K562 (cell line): ENCODE results near the gene HGFAC. TPM values are rescaled to one million over a fixed set of nuclear protein-coding genes. Genes with fewer than 3 reads are reported as not detected.

Source experiments
- ATAC-seq: fragments of 200-7000 bp; cut with Tn5 transposase; 3 replicates; pipeline ENCODE4 v1.9.1; 2020; ENCODE audit warnings: moderate library complexity
- BruUV-seq: library from RNA; stranded (reverse); fragments of 400-500 nt; replicated peaks from 2 replicates; lab custom pipeline; 2021; lab: Mats Ljungman, UMichigan
- CTCF ChIA-PET: fragments of 300-600 bp; formaldehyde crosslinking; extraction: SDS; loops from one replicate; lab custom pipeline; 2021; ENCODE audit warnings: low intra/inter-chr PET ratio; lab: Yijun Ruan, JAX
- POLR2A ChIA-PET: fragments of 300-600, 350-650 bp; sonication (Branson Sonifier 250); formaldehyde crosslinking; extraction: SDS; loops from one replicate; lab custom pipeline; 2021; ENCODE audit warnings: antibody characterized with exemption, inconsistent platforms; lab: Yijun Ruan, JAX
- DNase-seq, 4 experiments: peaks; one replicate each; pipeline versions ENCODE4 v3.0.0 to v3.0.0-alpha.2; 2011 to 2018; ENCODE audit warnings: low spot score in 3 of 4, mixed read lengths in 3 of 4; ENCODE audit errors: extremely low read depth in 1 of 4
- FAIRE-seq: peaks from 2 replicates; lab custom pipeline; 2011; peaks lifted over from hg19 to GRCh38; lab: Jason Lieb, UNC
- H2AFZ ChIP-seq: 2 replicates; pipeline ENCODE4 v1.6.0; 2011; ENCODE audit warnings: low read depth, low read length, control low read depth, inconsistent platforms
- H3K27ac ChIP-seq: fragments of 200-600 bp; 3 replicates; pipeline ENCODE4 v1.8.0; 2011; ENCODE audit warnings: low read depth, mild to moderate bottlenecking, control low read depth, inconsistent platforms, low read length, moderate library complexity, mixed read lengths; ENCODE audit errors: extremely low read depth
- H3K27me3 ChIP-seq, 2 experiments: fragments of 300-600 bp in 1 of 2; 2 replicates in 1 of 2; 3 replicates in 1 of 2; pipeline versions ENCODE4 v1.6.0 to v1.8.0; 2011; ENCODE audit warnings: inconsistent platforms in 2 of 2, low read length in 2 of 2, mild to moderate bottlenecking in 1 of 2, mixed read lengths in 1 of 2, moderate library complexity in 1 of 2; ENCODE audit not compliant: control insufficient read depth in 2 of 2, insufficient read depth in 2 of 2
- H3K36me3 ChIP-seq: fragments of 300-600 bp; 3 replicates; pipeline ENCODE4 v1.8.0; 2011; ENCODE audit warnings: mild to moderate bottlenecking, low read length, inconsistent platforms; ENCODE audit not compliant: control insufficient read depth, insufficient read depth
- H3K4me1 ChIP-seq, 2 experiments: fragments of 200-600 bp in 1 of 2; replicated peaks in 1 of 2; 2 replicates in 1 of 2; 3 replicates in 1 of 2; pipeline versions ENCODE4 v1.5.1 to v1.8.0; 2011; ENCODE audit warnings: inconsistent platforms in 2 of 2, low read length in 2 of 2, mild to moderate bottlenecking in 1 of 2, mixed read lengths in 1 of 2, moderate library complexity in 1 of 2; ENCODE audit not compliant: control insufficient read depth in 2 of 2, insufficient read depth in 2 of 2
- H3K4me2 ChIP-seq: 2 replicates; pipeline ENCODE4 v1.6.1; 2011; ENCODE audit warnings: low read length, control low read depth, inconsistent platforms, mixed read lengths; ENCODE audit not compliant: insufficient read depth
- H3K4me3 ChIP-seq: fragments of 200-600 bp; sonication (generic), shearing (Covaris generic); 2 replicates; pipeline ENCODE4 v1.5.1; 2016; ENCODE audit warnings: control low read depth, inconsistent platforms
- H3K79me2 ChIP-seq: fragments of 200-600 bp; 3 replicates; pipeline ENCODE4 v1.8.0; 2011; ENCODE audit warnings: low read length, inconsistent platforms; ENCODE audit not compliant: control insufficient read depth, insufficient read depth
- H3K9ac ChIP-seq, 2 experiments: 2 replicates each; pipeline versions ENCODE4 v1.6.0 to v1.6.1; 2011; ENCODE audit warnings: low read depth in 2 of 2, low read length in 2 of 2, control low read depth in 1 of 2, inconsistent platforms in 1 of 2, mild to moderate bottlenecking in 1 of 2, mixed read lengths in 1 of 2; ENCODE audit not compliant: insufficient read depth in 1 of 2
- H3K9me1 ChIP-seq: one replicate; pipeline ENCODE4 v1.6.0; 2011; ENCODE audit warnings: inconsistent platforms, mild to moderate bottlenecking, low read length, moderate library complexity; ENCODE audit not compliant: control insufficient read depth, insufficient read depth
- H3K9me3 ChIP-seq: replicated peaks from 2 replicates; pipeline ENCODE4 v1.5.1; 2011; ENCODE audit warnings: low read depth, low read length, inconsistent platforms; ENCODE audit not compliant: control insufficient read depth, insufficient read depth
- H4K20me1 ChIP-seq: replicated peaks from 2 replicates; pipeline ENCODE4 v1.6.1; 2011; ENCODE audit warnings: low read length, inconsistent platforms, mixed read lengths; ENCODE audit not compliant: control insufficient read depth, insufficient read depth
- PCBP1 ChIP-seq: fragments of 200-400 bp; formaldehyde crosslinking; IDR thresholded peaks from 2 replicates; pipeline ENCODE4 v1.6.1; 2018; ENCODE audit warnings: mild to moderate bottlenecking, low read depth, low read length; ENCODE audit not compliant: poor library complexity, severe bottlenecking
- ZNF740 ChIP-seq, 3 experiments: fragments of 200-800 bp in 1 of 3; sonication (Bioruptor generic) in 1 of 3; sonication (generic) in 1 of 3; formaldehyde crosslinking in 1 of 3; IDR thresholded peaks; 2 replicates each; pipeline versions ENCODE4 v1.6.1 to v1.8.0; 2016 to 2022; ENCODE audit warnings: mild to moderate bottlenecking in 2 of 3, missing compliant biosample characterization in 2 of 3, missing genetic modification characterization in 2 of 3, missing genetic modification reagents in 1 of 3
- WGBS: fragments of 100-300 bp; shearing (Covaris generic); methylation state at CpG from one replicate; pipeline ENCODE4 v1.1.6; 2016; ENCODE audit warnings: low coverage, mixed read lengths; ENCODE audit not compliant: insufficient coverage; ENCODE audit errors: missing lambda C conversion rate; 5-methylcytosine and 5-hydroxymethylcytosine counted together
- in situ Hi-C: fragments of 300-500 bp; cut with MboI; formaldehyde crosslinking; loops from 4 replicates; pipeline ENCODE4 v1.15.0; 2018; ENCODE audit warnings: inconsistent platforms, mixed read lengths
- intact Hi-C: fragments of 100-400 bp; cut with micrococcal nuclease; formaldehyde crosslinking; loops from 2 replicates; pipeline ENCODE4 v1.14.2; 2022
- polyA plus RNA-seq, 8 experiments: library from polyadenylated mRNA; depleted of rRNA in 4 of 8; stranded (reverse) in 5 of 8; unstranded in 3 of 8; fragments of >200 nt; fragmentation: Nextera tagmentation in 2 of 8; fragmentation: Illumina TruSeq in 1 of 8; extraction: Ambion mirVana in 2 of 8; extraction: Trizol in 1 of 8; gene quantifications; 2 replicates each; pipeline versions ENCODE4 v1.2.1 to v1.2.3, GENCODE V29; 2011 to 2014; ENCODE audit warnings: inconsistent platforms in 1 of 8, missing spikeins in 1 of 8
- total RNA-seq, 7 experiments: library from RNA; depleted of rRNA in 6 of 7; stranded (reverse); fragments of >200 nt in 6 of 7; fragmentation: Illumina TruSeq in 2 of 7; extraction: Trizol in 2 of 7; gene quantifications; 2 replicates each; pipeline versions ENCODE4 v1.2.1 to v1.2.3, GENCODE V29; 2011 to 2021; ENCODE audit warnings: low replicate concordance in 1 of 7

HGFAC gene
- total and polyA plus RNA-seq, 9 of the 15 experiments (the other 6 are each of a cell fraction or from before 2014, with no cell fraction given): 0.13 TPM; not detected in 8

- 18% methylated on average over 19 of the region's 28 CpGs for WGBS
These were observed 3.5 kb upstream of the HGFAC start for GRCh38 chr4:3437998-3438846.

More at GRCh38 chr4:3437998-3438846, 3.5 kb upstream of the HGFAC start:
- ATAC-seq: no peak
- peak in 1 of 4 experiments; percentile 38 for DNase-seq
- no peak overlapping the region for H3K27ac ChIP-seq
- H3K9me1 ChIP-seq: no peaks in the 10 kb centered on the region
- no TSS peak for BruUV-seq
- peaks cover 3% of the 10 kb centered on the region; the same call in 1 of the 2 replicates for H4K20me1 ChIP-seq
- no peak overlapping the region for H2AFZ ChIP-seq
- TF ChIP-seq PCBP1 (no peak), ZNF740 (CRISPR knock-in tag; IDR thresholded peaks at IDR 0.05) (no peak), ZNF740 (tag; IDR thresholded peaks at IDR 0.05) (0 out of 4 replicates have a peak, but pooled peaks of 1 of the 2 experiments have one; percentile 27)
- in situ Hi-C loops (no loop called here), intact Hi-C loops (no loop called here)
- H3K79me2 ChIP-seq: no peaks in the 10 kb centered on the region
- POLR2A ChIA-PET: no interaction called here
- H3K4me2 ChIP-seq: no peak overlapping the region
- FAIRE-seq: no peak
- no peak overlapping the region for H3K9ac ChIP-seq
- peaks cover 0 to 66% of the 10 kb centered on the region in 2 experiments; a peak in 2 of 5 replicates for H3K4me1 ChIP-seq
- H3K27me3 ChIP-seq: peaks cover 0 to 3% of the 10 kb centered on the region in 2 experiments; a peak in 1 of 5 replicates
- H3K9me3 ChIP-seq: no peaks in the 10 kb centered on the region
- no peaks in the 10 kb centered on the region for H3K36me3 ChIP-seq
- CTCF ChIA-PET: no interaction called here
- no peak overlapping the region for H3K4me3 ChIP-seq
